SU-DHL-6 (cell line): Measurements from ENCODE around the gene LIX1.
A peak's percentile ranks its signal among the peaks of the same experiment; 100 is the strongest.

Experiments
- H2AFZ ChIP-seq: fragments of 200-600 bp; sonication (generic); 2 replicates; pipeline ENCODE4 v1.6.1; 2014; ENCODE audit warnings: low read depth, mild to moderate bottlenecking, moderate library complexity, mixed read lengths, antibody characterized with exemption, low read length; ENCODE audit not compliant: severe bottlenecking
- H3F3A ChIP-seq: fragments of 200-600 bp; shearing (Covaris generic); 2 replicates; pipeline ENCODE4 v1.6.0; 2016; ENCODE audit warnings: antibody characterized with exemption, mild to moderate bottlenecking; ENCODE audit not compliant: insufficient read depth
- H3K27ac ChIP-seq: fragments of 200-600 bp; sonication (generic); 2 replicates; pipeline ENCODE4 v1.5.1; 2016; ENCODE audit warnings: low read depth, mild to moderate bottlenecking, low read length, moderate library complexity, mixed read lengths
- H3K27me3 ChIP-seq: fragments of 200-600 bp; sonication (generic), shearing (Covaris generic); 2 replicates; pipeline ENCODE4 v1.6.0; 2014; ENCODE audit warnings: mild to moderate bottlenecking, low read length
- H3K36me3 ChIP-seq: fragments of 200-600 bp; sonication (generic); 2 replicates; pipeline ENCODE4 v1.6.1; 2014; ENCODE audit warnings: mild to moderate bottlenecking, low read length, mixed read lengths
- H3K4me2 ChIP-seq: fragments of 300-600, 200-600 bp; shearing (Covaris generic), sonication (generic); 2 replicates; pipeline ENCODE4 v1.6.0; 2014; ENCODE audit warnings: low read length, low read depth, mild to moderate bottlenecking; ENCODE audit not compliant: poor library complexity, severe bottlenecking
- H3K4me3 ChIP-seq: fragments of 200-600 bp; sonication (generic); 2 replicates; pipeline ENCODE4 v1.5.1; 2014; ENCODE audit warnings: antibody characterized with exemption, low read length, mild to moderate bottlenecking, mixed read lengths; ENCODE audit not compliant: insufficient read depth, poor library complexity, severe bottlenecking
- H3K79me2 ChIP-seq: fragments of 200-600 bp; sonication (generic); 2 replicates; pipeline ENCODE4 v1.6.1; 2014; ENCODE audit warnings: mild to moderate bottlenecking, low read length, moderate library complexity; ENCODE audit not compliant: insufficient read depth
- H3K9ac ChIP-seq: fragments of 200-600 bp; sonication (generic); 2 replicates; pipeline ENCODE4 v1.7.0; 2014; ENCODE audit warnings: mild to moderate bottlenecking, low read length
- H3K9me2 ChIP-seq: fragments of 200-600 bp; sonication (generic); replicated peaks from 2 replicates; pipeline ENCODE4 v1.6.1; 2014; ENCODE audit warnings: low read length; ENCODE audit not compliant: insufficient read depth
- H3K9me3 ChIP-seq: fragments of 200-600 bp; sonication (generic); 2 replicates; pipeline ENCODE4 v1.6.1; 2014; ENCODE audit warnings: low read length, mixed read lengths; ENCODE audit not compliant: insufficient read depth
- H4K20me1 ChIP-seq: fragments of 200-600 bp; sonication (generic); 2 replicates; pipeline ENCODE4 v1.6.1; 2014; ENCODE audit warnings: low read depth, mild to moderate bottlenecking, antibody characterized with exemption, low read length, moderate library complexity, mixed read lengths
- CTCF ChIP-seq: fragments of 200-600 bp; sonication (generic); IDR thresholded peaks from one replicate; pipeline ENCODE4 v1.5.1; 2017; ENCODE audit warnings: antibody characterized with exemption, mild to moderate bottlenecking, low read length, moderate library complexity; ENCODE audit not compliant: insufficient read depth, poor library complexity, severe bottlenecking
- EZH2phosphoT487 ChIP-seq: fragments of 200-600 bp; sonication (generic), shearing (Covaris generic); conservative IDR thresholded peaks from 2 replicates; pipeline ENCODE4 v1.6.1; 2018; ENCODE audit warnings: mild to moderate bottlenecking, antibody characterized with exemption, low read length, moderate library complexity, mixed read lengths

LIX1 gene

GRCh38 chr5:97172227-97172626 lies 29.8 kb upstream of the LIX1 start:
- Histone ChIP-seq H3K36me3 (peaks cover 57% of the 10 kb centered on the region), H3K79me2 (no peaks in the 10 kb centered on the region; the same call in 1 of the 2 replicates), H3K27ac (no peak overlapping the region), H3K4me3 (no peak overlapping the region), H3K9me3 (no peaks in the 10 kb centered on the region), H3K9me2 (no peaks in the 10 kb centered on the region), H3K27me3 (no peaks in the 10 kb centered on the region), H4K20me1 (no peaks in the 10 kb centered on the region), H3K9ac (no peak overlapping the region), H3F3A (peaks cover 7% of the 10 kb centered on the region; the same call in 1 of the 2 replicates), H2AFZ (no peak overlapping the region), H3K4me2 (no peak overlapping the region)
- TF ChIP-seq EZH2phosphoT487 (no peak), CTCF (no peak)

GRCh38 chr5:97171703-97172102 lies 29.3 kb upstream of the LIX1 start:
- Histone ChIP-seq H3K9me2 (no peaks in the 10 kb centered on the region), H3K9ac (no peak overlapping the region), H4K20me1 (no peaks in the 10 kb centered on the region), H2AFZ (no peak overlapping the region), H3K9me3 (no peaks in the 10 kb centered on the region), H3F3A (peaks cover 8% of the 10 kb centered on the region; the same call in 1 of the 2 replicates), H3K36me3 (peaks cover 54% of the 10 kb centered on the region), H3K27ac (no peak overlapping the region), H3K27me3 (no peaks in the 10 kb centered on the region), H3K4me2 (no peak overlapping the region), H3K79me2 (no peaks in the 10 kb centered on the region; the same call in 1 of the 2 replicates), H3K4me3 (no peak overlapping the region)
- TF ChIP-seq CTCF (no peak), EZH2phosphoT487 (no peak)

- H3K36me3 ChIP-seq = peaks cover 48% of the 10 kb centered on the region
Measured at GRCh38 chr5:97167435-97167834, 25.0 kb upstream of the LIX1 start.

GRCh38 chr5:97165726-97166125 lies 23.3 kb upstream of the LIX1 start:
- no peak overlapping the region for H3K4me2 ChIP-seq
- H3K79me2 ChIP-seq = no peaks in the 10 kb centered on the region; the same call in 1 of the 2 replicates
- no peak overlapping the region for H2AFZ ChIP-seq
- no peaks in the 10 kb centered on the region for H3K9me2 ChIP-seq
- no peaks in the 10 kb centered on the region for H4K20me1 ChIP-seq
- TF ChIP-seq EZH2phosphoT487 (no peak), CTCF (no peak)
- no peaks in the 10 kb centered on the region for H3K27me3 ChIP-seq
- peaks cover 49% of the 10 kb centered on the region for H3K36me3 ChIP-seq
- H3K4me3 ChIP-seq = no peak overlapping the region
- peaks cover 24% of the 10 kb centered on the region; the same call in 1 of the 2 replicates for H3F3A ChIP-seq
- no peaks in the 10 kb centered on the region for H3K9me3 ChIP-seq
- H3K27ac ChIP-seq = no peak overlapping the region
- no peak overlapping the region for H3K9ac ChIP-seq

More at GRCh38 chr5:97167435-97167834, 25.0 kb upstream of the LIX1 start:
- Histone ChIP-seq H3K27ac (0 out of 2 replicates have a peak overlapping the region, but pooled peaks have one; percentile 7), H4K20me1 (no peaks in the 10 kb centered on the region), H3K4me2 (peak overlapping the region; percentile 24), H3K9ac (no peak overlapping the region), H3F3A (peaks cover 24% of the 10 kb centered on the region; the same call in 1 of the 2 replicates), H3K79me2 (no peaks in the 10 kb centered on the region; the same call in 1 of the 2 replicates), H3K9me2 (no peaks in the 10 kb centered on the region), H2AFZ (no peak overlapping the region), H3K4me3 (no peak overlapping the region), H3K9me3 (no peaks in the 10 kb centered on the region), H3K27me3 (no peaks in the 10 kb centered on the region)
- no peak for TF ChIP-seq EZH2phosphoT487
